ENCODE measurements around the gene ATP11C.
"Not testable (repeated sequence)": the region's sequence is repeated elsewhere in the genome, so short reads cannot be mapped to it uniquely, and the experiment has no call there.

The ATP11C gene

DNA sequence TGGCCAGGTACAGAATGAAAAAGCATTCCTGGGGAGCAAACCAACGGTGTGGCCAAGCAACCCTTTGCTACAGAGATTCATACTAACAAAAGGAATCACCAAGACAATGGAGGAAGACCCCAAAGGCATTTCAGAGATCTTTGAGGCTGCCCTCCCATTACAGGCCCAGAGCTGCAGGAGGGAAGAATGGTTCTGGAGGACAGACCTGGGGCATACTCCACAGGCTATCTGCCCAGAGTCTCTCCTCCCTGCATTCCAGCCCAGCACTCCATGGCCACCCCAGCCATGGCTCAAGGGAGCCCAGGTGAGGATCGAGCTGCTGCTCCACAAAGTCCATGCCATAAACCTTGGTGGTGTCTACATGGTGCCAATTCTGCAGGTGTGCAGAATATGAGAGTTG, 81.9 kb downstream of the ATP11C start:
- no peak for DNase-seq

DNA sequence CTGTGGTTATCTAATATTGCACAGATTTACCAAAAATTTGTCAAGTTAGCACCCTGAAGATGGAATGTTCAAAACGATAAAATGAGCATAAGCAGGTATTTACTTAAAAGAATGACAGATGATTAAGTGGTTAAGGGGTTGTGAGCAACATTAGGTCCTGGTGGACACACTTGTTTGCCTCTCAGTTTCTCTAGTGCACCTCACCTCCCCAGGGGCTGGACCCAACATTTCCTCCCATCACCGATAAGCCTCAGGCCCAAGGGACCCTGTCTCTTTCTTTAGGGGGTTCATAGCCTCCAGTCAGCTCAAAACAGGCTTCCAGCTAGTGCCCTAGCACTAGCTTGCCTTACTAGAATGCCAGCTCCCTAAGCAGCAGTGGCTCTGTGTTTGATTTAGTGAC, 88.0 kb downstream of the ATP11C start:
- no peak for DNase-seq

DNA sequence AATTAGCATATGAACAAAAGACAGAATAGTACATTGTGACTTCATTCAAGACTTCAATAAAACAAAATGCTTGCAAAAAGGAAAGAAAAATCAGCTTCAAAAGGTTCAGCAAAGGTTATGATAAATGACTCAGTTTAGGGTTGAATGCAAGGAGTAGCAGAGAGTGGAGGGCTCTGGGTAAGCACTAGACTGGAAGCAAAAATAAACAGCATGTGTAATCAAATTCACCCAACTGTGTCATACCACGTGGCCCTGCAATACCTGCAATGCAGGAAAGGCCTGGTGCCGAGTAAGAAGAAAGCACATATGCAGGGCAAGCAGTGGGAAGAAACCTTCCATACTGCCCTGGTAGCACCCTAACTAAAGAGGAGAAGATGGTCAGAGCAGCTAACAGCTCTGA, 88.7 kb downstream of the ATP11C start:
- DNase-seq = no peak

DNA sequence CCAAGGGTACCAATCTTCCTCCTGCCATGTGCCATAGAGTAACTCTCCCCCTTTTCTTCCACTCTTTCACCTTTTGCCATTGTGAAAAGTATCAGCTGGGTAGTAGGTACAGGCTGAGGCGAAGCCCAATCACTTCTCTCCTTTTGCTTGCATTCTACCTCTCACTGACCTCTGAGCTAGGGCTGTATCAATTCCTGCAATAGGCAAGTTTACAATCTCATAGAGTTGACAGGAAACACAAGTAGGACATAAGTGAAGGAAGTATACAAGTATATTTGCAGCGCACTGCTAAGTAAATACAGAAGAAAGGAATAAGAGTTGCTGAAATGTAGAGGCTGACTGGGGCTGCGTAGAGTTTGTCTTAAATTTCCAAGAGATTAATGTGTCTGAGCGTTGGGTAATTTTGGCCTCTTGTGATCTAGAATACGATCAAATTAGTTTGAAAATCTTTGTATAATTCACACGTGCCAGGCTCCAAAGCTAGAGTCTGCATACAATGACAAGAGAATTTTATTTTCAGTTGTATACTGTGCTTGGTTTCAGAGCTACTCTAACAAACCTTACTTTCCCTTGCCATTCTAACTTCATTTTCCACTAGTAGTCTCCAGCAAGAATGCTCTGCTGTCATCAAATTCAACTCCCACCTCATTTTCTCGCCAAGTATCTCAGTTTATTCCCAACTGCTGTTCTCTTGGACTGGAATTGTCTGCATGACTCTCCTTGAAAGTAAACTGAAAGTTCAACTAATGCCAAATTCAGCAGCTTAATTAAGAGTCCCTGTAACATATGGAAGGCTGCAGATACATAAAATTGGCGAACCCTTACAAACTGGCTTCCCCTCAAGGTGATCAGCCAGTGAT, 90.3 kb downstream of the ATP11C start:
- no peak for DNase-seq

DNA sequence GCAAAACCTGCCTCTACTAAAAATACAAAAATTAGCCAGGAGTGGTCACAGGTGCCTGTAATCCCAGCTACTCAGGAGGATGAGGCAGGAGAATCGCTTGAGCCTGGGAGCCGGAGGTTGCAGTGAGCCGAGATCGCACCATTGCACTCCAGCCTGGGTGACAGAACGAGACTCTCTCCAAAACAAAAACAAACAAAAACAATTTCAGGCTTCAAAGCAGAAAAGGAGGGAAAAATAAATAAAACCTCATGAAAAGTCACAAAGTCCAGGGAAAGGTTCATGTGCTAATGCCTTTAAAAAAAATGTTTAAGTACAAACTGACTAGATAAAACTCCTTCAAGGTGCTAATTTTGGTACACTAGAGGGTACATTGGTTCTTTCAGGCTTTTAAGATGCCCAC, 96.5 kb downstream of the ATP11C start:
- not testable (repeated sequence) for DNase-seq

DNA sequence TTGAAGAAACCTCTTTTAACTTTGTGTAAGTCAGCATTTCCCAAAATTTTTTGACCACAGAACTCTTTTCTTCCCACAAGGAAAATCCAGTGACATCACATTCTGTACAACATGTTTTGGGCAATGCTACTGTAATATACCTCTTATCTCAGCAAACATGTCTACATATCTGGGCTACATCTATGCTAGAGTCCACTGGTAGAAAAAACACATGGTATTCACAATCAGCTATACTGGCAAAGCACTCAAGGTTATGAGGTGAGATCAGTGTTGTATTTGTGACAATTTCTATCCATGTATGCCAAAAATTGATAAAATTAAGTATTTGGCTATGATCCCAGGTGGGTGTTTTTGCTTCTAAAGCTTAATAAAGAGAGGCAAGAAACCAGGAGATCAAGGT, 98.0 kb downstream of the ATP11C start:
- DNase-seq = peak; percentile 46

DNA sequence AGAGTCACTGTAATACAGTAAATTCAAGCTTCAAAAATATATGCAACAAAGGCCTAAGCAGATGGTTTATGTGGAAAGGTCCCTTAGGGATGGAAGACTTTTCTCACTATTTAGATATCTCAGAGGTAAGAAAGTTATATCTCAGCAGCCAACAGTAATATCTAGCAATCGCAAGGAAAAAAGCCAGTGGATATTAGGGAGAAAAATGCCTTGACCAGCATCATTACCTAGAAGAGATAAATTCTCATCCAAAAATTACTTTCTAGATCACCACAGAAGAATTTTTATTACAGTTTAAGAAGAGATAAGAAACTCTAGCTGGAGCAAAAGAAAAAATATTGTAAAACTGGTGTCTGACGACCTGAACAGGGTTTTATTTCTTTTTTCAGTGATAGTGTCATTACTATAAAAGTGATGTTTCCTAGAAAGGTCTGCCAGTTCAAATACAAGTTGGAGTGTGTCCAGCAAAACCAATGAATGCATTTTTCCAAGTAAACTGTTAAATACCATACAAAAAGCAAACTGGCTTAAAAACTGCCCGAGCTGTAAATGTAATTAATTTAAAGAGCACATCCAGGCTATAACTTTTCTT, 100.0 kb downstream of the ATP11C start:
- no peak for DNase-seq

DNA sequence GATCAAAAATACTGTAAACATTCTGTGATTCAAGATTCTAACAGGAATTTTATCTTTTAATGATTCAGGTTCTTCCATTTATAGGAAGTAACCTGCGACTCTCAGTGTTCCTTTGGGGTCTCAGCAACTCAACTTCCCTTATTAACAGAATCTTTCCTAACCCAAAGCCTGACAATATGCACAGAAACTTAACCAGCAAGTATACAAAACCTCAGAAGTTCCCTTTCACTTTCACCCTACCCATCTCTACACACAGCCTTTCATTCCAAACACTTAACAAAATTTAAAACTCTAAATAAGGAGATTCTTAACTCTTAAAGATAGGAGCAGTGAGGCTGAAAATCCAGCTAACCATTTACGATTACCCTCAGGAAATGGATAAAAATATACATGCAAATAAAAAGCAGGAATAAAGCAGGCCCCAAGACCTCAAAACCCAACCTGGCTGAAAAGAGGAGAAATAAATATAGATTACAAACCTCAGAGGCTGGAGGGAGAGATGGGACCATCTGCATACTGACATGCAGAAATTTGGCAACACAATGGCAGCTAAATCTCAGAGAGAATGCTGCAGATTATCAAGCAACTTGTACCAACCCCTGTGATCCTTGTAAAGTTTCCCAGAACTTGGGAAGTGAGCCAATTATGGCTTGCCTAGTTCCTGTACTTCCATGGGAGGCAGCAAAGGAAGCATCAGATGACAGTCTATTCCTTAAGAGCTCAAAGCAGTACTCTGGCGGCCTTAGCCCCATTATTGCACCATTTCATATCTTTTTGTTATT, 101.0 kb downstream of the ATP11C start:
- no peak for DNase-seq

DNA sequence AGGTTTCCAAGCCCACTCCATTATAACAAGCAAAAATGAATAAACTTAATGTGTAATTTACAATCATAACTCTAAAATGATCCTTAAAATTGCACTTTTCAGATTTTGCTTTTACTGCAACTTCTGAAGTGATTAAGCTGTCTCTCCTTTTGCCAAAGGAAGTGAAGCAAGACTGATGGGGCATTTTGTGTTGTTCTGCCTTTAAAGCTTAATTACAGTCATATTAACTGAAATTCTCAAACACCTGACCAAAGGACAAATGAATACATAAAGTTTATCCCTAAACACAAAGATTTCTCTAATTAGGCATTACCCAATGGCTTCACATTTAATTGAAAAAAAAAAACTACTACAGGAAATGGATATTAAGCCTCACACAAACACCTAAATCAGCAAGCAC, 101.8 kb downstream of the ATP11C start:
- no peak for DNase-seq

DNA sequence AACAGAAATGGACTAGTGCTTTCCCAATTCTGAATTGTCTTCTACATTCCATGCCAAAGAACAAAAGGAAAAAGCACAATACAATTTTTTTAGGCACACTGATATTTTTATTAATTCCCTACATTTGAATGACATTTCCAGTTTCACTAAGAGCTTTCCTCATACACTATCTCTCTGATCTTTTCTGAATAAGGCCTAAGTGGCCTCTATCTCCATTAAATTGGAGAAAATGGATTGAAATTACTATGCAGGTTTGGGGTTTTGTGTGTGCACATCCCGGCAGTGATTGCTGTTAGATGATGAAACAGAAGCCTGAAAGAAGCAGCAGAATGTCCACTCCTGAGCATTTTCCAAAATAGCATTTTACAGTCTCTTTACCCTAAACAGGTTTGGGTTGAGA, 104.0 kb downstream of the ATP11C start:
- no peak for DNase-seq

DNA sequence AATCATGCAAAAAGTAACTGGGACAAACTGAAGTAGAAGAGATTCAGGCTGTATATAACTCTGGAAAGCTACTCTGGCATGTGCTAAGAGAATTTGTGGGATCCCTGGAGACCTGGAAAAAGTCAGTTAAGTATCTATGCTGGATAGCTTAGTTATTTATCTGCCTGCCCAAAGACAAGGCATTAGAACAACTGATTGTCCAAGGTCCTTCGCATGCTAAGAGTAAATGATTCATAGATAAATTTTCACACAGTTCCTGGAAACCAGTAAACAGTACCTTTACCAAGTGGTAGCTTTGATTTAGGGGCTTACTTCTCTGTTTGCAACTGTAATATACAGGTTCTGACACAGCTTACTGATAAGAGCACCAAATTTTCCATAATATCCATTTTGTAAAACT, 104.8 kb downstream of the ATP11C start:
- no peak for DNase-seq

DNA sequence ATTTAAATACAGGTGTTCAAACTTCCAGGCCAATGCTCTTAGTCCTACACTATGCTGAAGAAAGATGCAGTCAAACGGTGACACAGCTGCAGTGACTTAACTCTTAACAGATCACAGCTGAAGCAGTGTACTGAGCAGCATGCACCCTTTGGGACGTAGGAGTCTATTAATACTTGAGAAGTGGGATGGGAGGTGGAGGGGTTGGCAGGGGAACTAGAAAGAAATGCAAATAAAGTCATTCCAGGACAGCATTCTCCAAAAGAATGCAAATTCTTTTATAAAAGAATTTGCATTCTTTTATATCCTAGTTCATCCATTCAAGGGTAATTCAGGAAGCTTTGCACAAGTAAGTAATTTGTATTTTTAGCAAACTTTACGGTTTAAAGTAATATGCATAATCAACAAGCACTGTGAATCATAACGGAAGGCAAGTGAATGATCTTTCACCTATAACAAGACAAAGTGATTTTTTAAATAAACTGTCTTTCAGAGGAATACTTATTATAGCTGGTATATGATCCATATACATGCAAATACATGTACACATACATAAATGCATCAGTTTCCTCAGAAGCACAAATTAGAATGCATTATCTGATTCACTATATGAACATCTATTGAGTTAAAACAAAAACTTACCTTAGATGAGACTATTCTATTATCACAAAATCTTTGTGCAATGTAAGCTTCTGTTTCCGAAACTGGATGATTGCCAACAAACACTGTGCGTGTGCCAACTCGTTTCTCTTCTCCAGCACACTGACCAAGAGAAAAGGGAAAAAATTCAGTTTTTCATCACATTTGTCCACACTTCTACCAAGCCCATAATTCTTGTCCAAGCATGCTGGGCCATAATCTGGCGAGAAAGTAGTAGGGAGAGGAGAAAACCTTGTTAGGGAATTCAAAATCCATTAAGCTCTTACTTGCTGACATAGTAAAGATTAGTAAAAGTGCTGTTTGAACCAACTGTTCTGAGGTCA, 106.5 kb downstream of the ATP11C start:
- DNase-seq = peak; percentile 42

DNA sequence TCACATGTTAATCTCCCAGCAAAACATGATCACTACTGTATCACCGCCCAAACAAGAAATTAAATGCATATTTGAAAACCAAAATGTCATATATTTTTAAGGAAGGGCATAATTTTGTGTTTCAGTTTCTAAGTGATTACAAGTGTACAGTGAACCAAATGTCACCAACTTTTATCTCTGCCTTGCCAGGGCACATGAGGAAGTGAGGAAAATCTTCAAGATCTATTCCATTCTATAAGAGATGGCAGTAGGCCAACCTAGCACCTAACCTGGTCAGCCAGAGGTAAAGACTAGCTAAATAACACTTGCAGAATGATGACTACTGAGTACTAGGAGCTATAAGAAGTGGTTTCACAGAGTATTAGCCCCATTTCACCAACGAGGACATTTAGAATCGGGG, 107.2 kb downstream of the ATP11C start:
- DNase-seq = peak; percentile 44

DNA sequence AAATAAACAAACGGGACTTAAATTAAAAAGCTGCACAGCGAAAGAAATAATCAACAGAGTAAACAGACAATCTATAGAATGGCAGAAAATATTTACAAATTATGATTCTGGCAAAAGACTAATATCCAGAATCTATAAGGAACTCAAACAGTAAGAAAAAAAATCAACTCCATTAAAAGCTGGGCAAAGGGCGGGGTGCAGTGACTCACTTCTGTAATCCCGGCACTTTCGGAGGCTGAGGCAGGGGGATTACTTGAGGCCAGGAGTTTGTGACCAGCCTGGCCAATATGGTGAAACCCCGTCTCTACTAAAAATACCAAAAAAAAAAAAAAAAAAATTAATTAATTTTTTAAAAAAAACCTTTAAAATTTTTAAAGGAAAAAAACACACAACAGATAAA, 109.0 kb downstream of the ATP11C start:
- DNase-seq = no peak

DNA sequence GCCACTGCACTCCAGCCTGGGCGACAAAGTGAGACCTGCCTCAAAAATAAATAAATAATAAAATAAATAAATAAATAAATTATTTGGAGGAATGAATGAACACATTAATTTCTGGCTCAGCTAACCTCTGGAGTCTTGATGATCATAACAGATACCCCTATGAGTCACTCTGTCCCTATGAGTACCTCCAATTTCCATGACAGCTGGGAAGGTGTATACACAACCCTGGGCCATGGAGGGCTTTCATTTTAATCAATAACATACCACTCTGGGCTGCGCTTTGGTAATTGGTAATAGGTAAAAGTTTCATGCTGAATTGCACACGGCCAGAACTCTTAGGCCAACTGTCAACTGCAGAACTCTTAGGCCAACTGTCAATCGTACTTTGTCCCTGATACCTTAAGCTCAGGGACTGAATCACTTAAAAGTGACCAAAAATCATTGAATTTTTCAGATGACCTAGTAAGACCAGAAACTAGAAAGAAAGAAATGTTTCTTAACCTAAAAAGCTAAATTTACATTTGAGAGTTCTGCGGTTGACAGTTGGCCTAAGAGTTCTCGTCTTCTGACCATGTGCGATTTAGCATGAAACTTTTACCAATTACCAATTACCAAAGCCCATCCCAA, 112.4 kb downstream of the ATP11C start:
- no peak for DNase-seq

DNA sequence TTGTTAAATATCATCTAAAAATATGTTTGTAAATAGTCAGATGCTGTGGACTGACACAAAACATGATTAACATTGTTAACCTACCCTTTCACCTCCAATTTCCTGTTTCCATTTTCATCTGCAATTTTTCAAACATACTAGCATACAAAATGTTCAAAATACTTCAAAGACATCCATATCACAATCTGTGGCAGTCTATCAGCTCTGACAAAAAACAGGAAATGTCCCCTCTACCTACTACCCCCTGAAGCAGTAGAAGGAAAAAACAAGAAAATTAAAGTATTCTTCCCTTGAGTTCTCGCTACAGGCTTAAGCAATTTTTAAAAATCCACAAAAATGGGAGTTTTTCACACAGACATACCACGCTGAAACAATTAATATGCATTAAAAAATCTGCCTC, 116.6 kb downstream of the ATP11C start:
- DNase-seq = no peak

DNA sequence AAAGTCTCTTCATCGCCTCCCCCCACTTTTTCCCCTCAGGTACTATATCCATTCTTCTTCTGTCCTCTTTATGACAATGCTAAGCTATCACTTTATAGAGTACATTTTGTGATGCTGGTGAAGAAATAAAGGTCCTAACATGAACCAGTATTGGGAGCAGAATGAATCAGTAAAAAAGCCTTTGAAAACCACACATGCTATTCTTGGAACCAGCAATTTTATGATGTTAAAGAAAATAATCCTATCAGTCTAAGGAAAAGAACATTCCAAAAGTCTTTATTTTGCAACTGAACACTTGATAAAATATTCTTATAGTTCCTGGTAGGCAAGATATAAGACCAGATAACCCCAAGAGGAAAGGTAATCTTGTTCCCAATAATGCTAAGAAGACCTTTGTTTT, 117.1 kb downstream of the ATP11C start:
- no peak for DNase-seq

DNA sequence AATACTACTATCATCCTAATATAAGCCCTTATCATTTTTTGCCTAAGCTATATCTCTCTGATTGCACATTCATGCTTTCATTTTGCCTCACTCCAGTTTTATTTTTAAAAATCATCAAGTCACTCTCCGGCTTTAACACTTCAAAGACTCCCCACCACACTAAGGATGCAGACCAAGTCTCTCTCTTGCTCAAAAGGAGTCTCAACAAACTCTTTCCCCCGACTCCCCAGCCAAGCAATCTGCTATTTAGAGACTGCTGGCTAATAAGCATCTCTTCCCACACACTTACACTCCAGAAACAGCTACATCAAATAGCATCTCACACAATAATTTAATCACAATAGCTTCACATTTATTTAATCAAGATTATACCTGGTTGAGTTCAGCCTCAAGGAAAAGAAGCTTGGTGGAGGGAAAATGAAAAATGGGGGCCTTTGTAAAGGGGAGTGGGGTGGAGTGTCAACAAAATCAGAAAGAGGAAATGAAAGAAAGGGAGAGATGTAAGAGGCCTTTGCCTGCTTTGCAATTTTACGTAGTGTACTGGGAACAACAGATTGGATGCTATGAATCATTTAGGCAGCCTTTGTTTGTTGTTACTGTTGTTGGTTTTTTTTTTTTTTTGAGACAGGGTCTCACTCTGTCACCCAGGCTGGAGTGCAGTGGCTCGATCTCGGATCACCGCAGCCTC, 120.8 kb downstream of the ATP11C start:
- no peak for DNase-seq

DNA sequence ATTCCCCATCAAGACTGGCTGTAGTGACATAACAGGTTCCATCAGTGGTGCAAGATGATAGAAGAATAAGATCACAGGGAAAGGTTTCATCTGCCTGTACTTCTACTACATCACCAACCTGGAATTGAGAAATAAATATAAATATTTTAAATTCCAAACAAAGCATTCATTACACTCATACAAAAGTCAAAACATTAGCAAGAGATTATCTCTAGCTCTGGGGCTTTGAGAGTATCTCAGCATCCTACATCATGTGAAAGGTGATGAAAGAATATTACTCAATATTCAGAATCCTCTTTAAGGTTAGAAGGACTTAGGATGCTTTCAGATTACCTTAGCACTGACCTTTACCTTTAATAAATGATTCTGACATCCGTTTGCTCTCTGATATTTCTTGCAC, 128.4 kb downstream of the ATP11C start:
- no peak for DNase-seq

DNA sequence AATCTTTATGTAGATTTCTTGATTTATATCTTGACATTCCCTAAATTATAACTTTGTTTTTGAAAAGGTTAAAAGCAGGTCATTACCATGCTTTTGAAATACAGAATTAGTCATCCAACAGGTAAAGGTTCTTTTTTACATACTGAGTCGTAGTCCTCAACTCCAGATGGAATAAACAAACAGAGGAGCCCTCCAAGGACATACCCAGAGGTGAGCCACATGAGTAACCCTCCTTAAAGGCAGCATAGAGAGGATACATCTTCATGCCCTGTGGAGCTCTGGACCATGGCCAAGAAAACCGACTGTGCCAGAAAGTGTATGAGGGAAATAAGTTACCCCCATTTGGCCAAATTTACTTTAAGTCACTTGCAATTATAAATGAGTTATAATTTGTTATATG, 129.6 kb downstream of the ATP11C start:
- DNase-seq = no peak

DNA sequence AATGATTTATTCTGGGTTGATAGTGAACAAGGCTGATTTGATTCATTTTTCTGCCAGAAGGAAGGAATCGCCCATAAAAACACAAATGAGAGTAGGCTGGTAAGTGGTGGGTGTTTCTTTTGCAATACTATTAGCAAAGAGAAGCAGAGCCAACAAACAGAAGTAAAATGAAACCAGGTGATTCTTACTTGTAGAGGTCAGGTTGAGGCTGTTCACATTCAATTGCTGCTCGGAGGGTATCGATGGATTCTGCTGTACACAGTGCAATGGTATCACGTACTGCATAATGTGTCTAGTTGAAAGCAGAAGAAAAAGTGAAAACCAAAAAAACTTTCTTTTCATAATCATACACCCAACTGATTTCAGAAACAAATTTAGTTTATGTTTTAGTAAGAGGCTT, 130.8 kb downstream of the ATP11C start:
- no peak for DNase-seq

DNA sequence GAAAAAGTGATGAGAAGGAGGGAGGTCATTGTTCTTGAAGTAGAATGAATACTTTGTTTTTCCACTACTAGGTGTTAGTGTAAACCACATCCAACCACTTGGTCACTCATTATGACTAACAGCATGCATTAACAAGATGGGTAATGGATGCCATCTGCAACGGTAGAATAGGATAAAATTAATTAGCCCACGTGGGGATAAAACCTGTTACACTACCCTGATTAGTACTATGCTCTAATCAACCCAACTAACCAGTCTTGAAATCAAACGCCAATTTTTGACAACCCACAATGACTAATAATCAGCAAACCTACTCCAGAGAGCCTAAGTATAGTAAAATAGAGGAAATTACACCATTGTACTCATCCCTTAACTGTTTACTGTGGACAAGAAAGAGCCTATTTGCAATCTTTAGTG, 131.4 kb downstream of the ATP11C start:
- DNase-seq = no peak

All from hematopoietic multipotent progenitor cell treated with erythropoietin and hydrocortisone succinate and interleukin-3 and kit ligand, for 6 days (in vitro differentiated cells).